Spleen (tissue), 7 donors: Measurements from ENCODE around the gene MC5R.

ENCODE experiments used
- CTCF ChIP-seq, 11 experiments: fragments of 200-600 bp in 7 of 11; fragments of 450-650 bp in 4 of 11; sonication (generic) in 4 of 11; IDR thresholded peaks in 8 of 11; conservative IDR thresholded peaks in 3 of 11; 1 replicate in 7 of 11; 2 replicates in 4 of 11; pipeline versions ENCODE4 v1.4.0 to v1.8.0; 2016 to 2021; ENCODE audit warnings: antibody characterized with exemption in 11 of 11, inconsistent platforms in 4 of 11, mild to moderate bottlenecking in 1 of 11
- POLR2A ChIP-seq, 3 donors: fragments of 450-650 bp; IDR thresholded peaks; one replicate each; pipeline ENCODE4 v1.5.1; 2017; ENCODE audit warnings: antibody characterized with exemption in 3 of 3, mild to moderate bottlenecking in 1 of 3
- POLR2AphosphoS5 ChIP-seq, 3 donors: sonication (generic); formaldehyde crosslinking; IDR thresholded peaks; one replicate each; pipeline ENCODE4 v1.5.1; 2017; ENCODE audit warnings: antibody characterized with exemption in 3 of 3
- donor health status: DM: no; HTN: no; CAD: no; lungs with moderate emphysema.
- donor health status: DM: no; HTN: no; CAD: no.
- donor health status: DM: no; HTN: no; CAD: no.

- TF ChIP-seq POLR2AphosphoS5 (IDR thresholded peaks at IDR 0.05) = no peak
- TF ChIP-seq CTCF (IDR thresholded peaks at IDR 0.05 in 8 of 11, conservative IDR thresholded peaks at IDR 0.05 in 3 of 11) = no peak
- no peak for TF ChIP-seq POLR2A (IDR thresholded peaks at IDR 0.05)
Observed at GRCh38 chr18:13868501-13869271, 44.7 kb downstream of the MC5R start.
